ENCODE data around the gene CACNA1G. TPM values are rescaled to one million over a fixed set of nuclear protein-coding genes. Genes with fewer than 3 reads are reported as not detected.

CACNA1G gene
- total and polyA plus RNA-seq, 10 donors: 0.02 to 1.3 (median 0.09) TPM; not detected in 1

DNA sequence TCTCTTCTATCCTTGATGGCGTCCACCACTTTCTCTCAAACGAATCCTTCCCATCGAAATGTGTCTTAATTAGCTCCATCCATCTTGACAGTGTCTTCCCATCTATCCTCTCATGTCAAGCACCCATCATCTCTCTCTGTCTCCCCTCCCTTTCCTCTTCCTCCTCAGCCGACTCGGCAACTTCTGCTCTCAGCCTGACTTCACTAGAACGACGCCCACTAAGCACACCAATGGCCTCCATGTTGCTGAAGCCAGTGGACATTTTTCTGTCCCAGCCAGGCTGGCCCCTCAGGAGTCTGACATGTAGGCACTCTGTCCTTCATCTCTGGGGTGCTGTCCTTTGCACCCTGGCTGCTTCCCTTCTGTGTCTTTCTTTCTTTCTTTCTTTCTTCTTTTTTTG is 16.0 kb upstream of the CACNA1G start:
- intact Hi-C loops (cut with DNase I; ENCODE audit: low total_unique reads): loop anchor here (10.0 kb wide), 1 partner anchor 300 kb away; no protein-coding TSS in a partner anchor
- 48 to 57% (median 52%) methylated on average over 7 of the region's 7 CpGs for WGBS, 5 donors
- Histone ChIP-seq H3K27ac (no peak overlapping the region), H3K4me3 (no peak overlapping the region), H3K4me1 (peaks cover 17 to 51% (median 35%) of the 10 kb centered on the region in 6 donors), H3K27me3 (replicated peaks in 1 of 7) (peaks cover 0 to 11% (median 0%) of the 10 kb centered on the region in 7 donors), H3K36me3 (peaks cover 0 to 12% (median 0%) of the 10 kb centered on the region in 6 donors), H3K9me3 (no peaks in the 10 kb centered on the region)
- no peak for DNase-seq
- TF ChIP-seq, protein P1, sequence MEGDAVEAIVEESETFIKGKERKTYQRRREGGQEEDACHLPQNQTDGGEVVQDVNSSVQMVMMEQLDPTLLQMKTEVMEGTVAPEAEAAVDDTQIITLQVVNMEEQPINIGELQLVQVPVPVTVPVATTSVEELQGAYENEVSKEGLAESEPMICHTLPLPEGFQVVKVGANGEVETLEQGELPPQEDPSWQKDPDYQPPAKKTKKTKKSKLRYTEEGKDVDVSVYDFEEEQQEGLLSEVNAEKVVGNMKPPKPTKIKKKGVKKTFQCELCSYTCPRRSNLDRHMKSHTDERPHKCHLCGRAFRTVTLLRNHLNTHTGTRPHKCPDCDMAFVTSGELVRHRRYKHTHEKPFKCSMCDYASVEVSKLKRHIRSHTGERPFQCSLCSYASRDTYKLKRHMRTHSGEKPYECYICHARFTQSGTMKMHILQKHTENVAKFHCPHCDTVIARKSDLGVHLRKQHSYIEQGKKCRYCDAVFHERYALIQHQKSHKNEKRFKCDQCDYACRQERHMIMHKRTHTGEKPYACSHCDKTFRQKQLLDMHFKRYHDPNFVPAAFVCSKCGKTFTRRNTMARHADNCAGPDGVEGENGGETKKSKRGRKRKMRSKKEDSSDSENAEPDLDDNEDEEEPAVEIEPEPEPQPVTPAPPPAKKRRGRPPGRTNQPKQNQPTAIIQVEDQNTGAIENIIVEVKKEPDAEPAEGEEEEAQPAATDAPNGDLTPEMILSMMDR (IDR thresholded peaks at IDR 0.05 in 8 of 11, conservative IDR thresholded peaks at IDR 0.05 in 3 of 11): no peak
- TF ChIP-seq POLR2AphosphoS5 (IDR thresholded peaks at IDR 0.05) (no peak), POLR2A (IDR thresholded peaks at IDR 0.05) (no peak)

DNA sequence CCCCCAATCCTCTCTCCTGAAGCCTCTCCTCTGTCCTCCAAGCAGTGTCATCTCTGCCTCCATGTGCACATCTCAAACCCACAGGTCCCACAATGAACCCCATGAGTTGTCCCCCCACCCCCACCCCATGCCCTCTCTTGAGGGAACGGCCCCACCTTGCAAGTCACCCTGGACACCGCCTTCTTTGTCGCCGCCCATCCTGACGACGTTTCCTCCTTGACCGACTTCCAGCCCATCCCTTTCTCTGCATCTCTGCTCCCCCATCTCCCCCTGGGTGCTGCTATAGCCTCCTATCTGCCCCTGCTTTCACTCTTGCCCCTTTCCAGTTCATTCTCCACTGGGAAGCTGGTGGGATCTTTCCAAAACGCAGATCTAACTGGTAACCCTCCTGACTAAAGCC is 15.2 kb upstream of the CACNA1G start:
- Histone ChIP-seq H3K4me3 (no peak overlapping the region), H3K27me3 (replicated peaks in 1 of 7) (peaks cover 0 to 11% (median 0%) of the 10 kb centered on the region in 7 donors), H3K36me3 (peaks cover 0 to 20% (median 0%) of the 10 kb centered on the region in 6 donors), H3K9me3 (no peaks in the 10 kb centered on the region), H3K27ac (no peak overlapping the region), H3K4me1 (peaks cover 17 to 51% (median 35%) of the 10 kb centered on the region in 6 donors)
- 47 to 60% (median 53%) methylated on average over 8 of the region's 8 CpGs for whole genome bisulfite sequencing, 5 donors
- TF ChIP-seq, protein P1 (IDR thresholded peaks at IDR 0.05 in 8 of 11, conservative IDR thresholded peaks at IDR 0.05 in 3 of 11): no peak
- TF ChIP-seq POLR2AphosphoS5 (IDR thresholded peaks at IDR 0.05): no peak
- TF ChIP-seq POLR2A (IDR thresholded peaks at IDR 0.05): no peak
- intact Hi-C loops (cut with DNase I; ENCODE audit: low total_unique reads): loop anchor here (5.0 to 10.0 kb wide), 2 partner anchors 152 to 299 kb away; no protein-coding TSS in a partner anchor
- DNase-seq: no peak

DNA sequence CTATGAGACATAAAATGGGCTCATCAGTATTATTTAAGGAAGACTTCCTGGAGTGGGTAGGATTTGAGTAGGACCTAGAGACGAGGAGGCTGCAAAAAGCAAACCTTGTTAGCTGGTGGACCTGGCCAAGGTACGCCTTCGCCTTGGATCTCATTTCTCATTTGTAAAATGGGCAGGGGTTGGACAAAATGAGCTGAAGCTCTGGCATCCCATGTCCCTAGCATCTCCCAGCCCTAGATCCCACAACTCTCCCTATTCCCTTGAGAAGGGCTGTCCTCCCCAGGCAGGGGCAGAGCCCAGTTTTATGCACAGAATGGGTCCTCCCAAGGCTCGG is 13.8 kb upstream of the CACNA1G start:
- peaks cover 0 to 33% (median 10%) of the 10 kb centered on the region in 6 donors for H3K36me3 ChIP-seq
- no peak for DNase-seq
- 46 to 68% (median 53%) methylated on average over 3 to 4 of the region's 4 CpGs for WGBS, 5 donors
- H3K27ac ChIP-seq: peak overlapping the region in 7 of 8 donors; percentile 49 to 89 (median 86)
- peak overlapping the region in 6 of 8 donors; percentile 37 to 75 (median 54) for H3K4me3 ChIP-seq
- TF ChIP-seq POLR2A (IDR thresholded peaks at IDR 0.05): no peak
- TF ChIP-seq, protein P1 (IDR thresholded peaks at IDR 0.05 in 8 of 11, conservative IDR thresholded peaks at IDR 0.05 in 3 of 11): peak in 1 of 11 experiments; percentile 97
- TF ChIP-seq POLR2AphosphoS5 (IDR thresholded peaks at IDR 0.05): no peak
- H3K27me3 ChIP-seq (replicated peaks in 1 of 7): peaks cover 0 to 11% (median 0%) of the 10 kb centered on the region in 7 donors
- H3K9me3 ChIP-seq: no peaks in the 10 kb centered on the region
- intact Hi-C loops (cut with DNase I; ENCODE audit: low total_unique reads): loop anchor here (5.0 to 10.0 kb wide), 2 partner anchors 151 to 298 kb away; no protein-coding TSS in a partner anchor
- H3K4me1 ChIP-seq: peaks cover 17 to 42% (median 28%) of the 10 kb centered on the region in 6 donors

DNA sequence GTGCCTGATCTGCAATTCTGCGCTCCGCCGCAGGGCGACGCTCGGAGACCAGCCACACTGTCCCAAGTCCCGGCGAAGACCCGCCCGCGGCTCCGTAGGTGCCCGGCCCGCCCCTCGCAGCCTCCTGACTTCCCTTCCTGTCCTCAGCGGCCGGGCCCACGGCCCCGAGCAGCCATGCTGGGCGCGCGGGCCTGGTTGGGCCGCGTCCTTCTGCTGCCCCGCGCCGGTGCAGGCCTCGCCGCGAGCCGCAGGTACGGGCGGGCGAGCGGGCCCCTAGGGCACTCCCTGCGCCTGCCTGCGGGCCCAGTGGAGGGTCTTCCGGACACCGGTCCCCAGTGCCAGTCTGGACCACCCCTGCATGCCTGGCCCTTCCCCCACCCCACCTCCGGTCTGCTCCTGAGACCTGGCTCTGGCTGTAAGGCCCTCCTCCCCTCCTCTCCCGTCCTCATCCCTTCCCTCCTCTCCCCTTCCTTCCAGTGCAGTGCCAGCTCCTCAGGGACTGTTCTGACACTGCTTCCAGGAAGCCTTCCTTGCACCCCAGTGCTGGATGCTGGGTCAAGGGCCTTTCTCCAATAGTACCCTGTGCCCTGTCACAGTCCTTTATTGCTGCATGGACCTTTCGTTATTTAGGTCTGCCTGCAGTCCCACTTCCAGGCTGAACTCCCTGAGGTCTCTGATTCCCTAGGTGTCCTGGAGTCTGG is 13.3 kb upstream of the CACNA1G start, which contains the start of gene SPATA20:
TSS of gene SPATA20 (plus strand) at position 140 of the 701 bp plus-strand sequence. CDS start at position 175, 35 bp downstream.
- Histone ChIP-seq H3K36me3 (peaks cover 0 to 39% (median 12%) of the 10 kb centered on the region in 6 donors), H3K4me1 (peaks cover 16 to 37% (median 27%) of the 10 kb centered on the region in 6 donors), H3K4me3 (peak within 1 kb of the TSS; percentile 35 to 75 (median 50)), H3K9me3 (no peaks in the 10 kb centered on the region), H3K27ac (peak within 1 kb of the TSS; percentile 49 to 89 (median 85)), H3K27me3 (replicated peaks in 1 of 7) (peaks cover 0 to 11% (median 0%) of the 10 kb centered on the region in 7 donors)
- intact Hi-C loops (cut with DNase I; ENCODE audit: low total_unique reads): loop anchor here (5.0 to 10.0 kb wide), 2 partner anchors 150 to 298 kb away; no protein-coding TSS in a partner anchor
- WGBS, 5 donors: 2 to 7% (median 4%) methylated on average over 10 to 42 of the region's 42 CpGs
- DNase-seq: peak; percentile 96
- TF ChIP-seq POLR2AphosphoS5 (IDR thresholded peaks at IDR 0.05) (peak; percentile 87 to 92 (median 89)), POLR2A (IDR thresholded peaks at IDR 0.05) (peak in 2 of 3 donors; percentile 22 to 45)
- TF ChIP-seq, protein P1 (IDR thresholded peaks at IDR 0.05 in 8 of 11, conservative IDR thresholded peaks at IDR 0.05 in 3 of 11): peak in 10 of 11 experiments; percentile 90 to 98 (median 98)

Data from spleen (tissue), 11 donors.